GM18520 (cell line): ENCODE measurements around the gene AK4.

Source experiments
- ATAC-seq: cut with Tn5 transposase; IDR thresholded peaks from one replicate; pipeline ENCODE4 v1.9.1; 2021; ENCODE audit not compliant: unreplicated experiment

Gene AK4

GRCh38 chr1:65175171-65176055 is 27.4 kb downstream of the AK4 start:
- ATAC-seq, result no peak

GRCh38 chr1:65176056-65176450 is 28.1 kb downstream of the AK4 start:
- ATAC-seq, result no peak

GRCh38 chr1:65176591-65176990 is 28.6 kb downstream of the AK4 start:
- no peak for ATAC-seq

- ATAC-seq, result no peak
These were observed 29.5 kb downstream of the AK4 start for GRCh38 chr1:65177457-65177856.

- ATAC-seq, result no peak
These were observed 30.2 kb downstream of the AK4 start for GRCh38 chr1:65178235-65178634.

- no peak for ATAC-seq
These were observed 31.1 kb downstream of the AK4 start for GRCh38 chr1:65179148-65179547.

- no peak for ATAC-seq
These were observed 33.0 kb downstream of the AK4 start for GRCh38 chr1:65180977-65181376.

GRCh38 chr1:65182658-65183268 is 34.8 kb downstream of the AK4 start:
- ATAC-seq, result no peak

- ATAC-seq, result no peak
These were observed 41.6 kb downstream of the AK4 start for GRCh38 chr1:65189576-65190115.

- ATAC-seq, result no peak
These were observed 42.2 kb downstream of the AK4 start for GRCh38 chr1:65190229-65190628.

- no peak for ATAC-seq
These were observed 45.2 kb downstream of the AK4 start for GRCh38 chr1:65193129-65193695.

GRCh38 chr1:65195495-65196417 is 47.8 kb downstream of the AK4 start:
- no peak for ATAC-seq

- ATAC-seq, result no peak
These were observed 48.9 kb downstream of the AK4 start for GRCh38 chr1:65196926-65197325.

- no peak for ATAC-seq
These were observed 49.6 kb downstream of the AK4 start for GRCh38 chr1:65197636-65198035.

GRCh38 chr1:65198096-65198495 is 50.1 kb downstream of the AK4 start:
- ATAC-seq, result no peak

- ATAC-seq, result no peak
These were observed 52.4 kb downstream of the AK4 start for GRCh38 chr1:65200411-65200810.

GRCh38 chr1:65206836-65207235 is 58.8 kb downstream of the AK4 start:
- no peak for ATAC-seq

GRCh38 chr1:65207317-65207716 is 59.3 kb downstream of the AK4 start:
- no peak for ATAC-seq

- ATAC-seq, result no peak
These were observed 60.6 kb downstream of the AK4 start for GRCh38 chr1:65208563-65208973.

- ATAC-seq, result no peak
These were observed 61.2 kb downstream of the AK4 start for GRCh38 chr1:65209005-65209885.
